Embryonic facial prominence (tissue), 1 donor: ENCODE measurements around the gene CEACAM21.

Experiments
- DNase-seq: peaks from one replicate; pipeline ENCODE4 v3.0.0-alpha.2; 2016; ENCODE audit errors: extremely low spot score

The CEACAM21 gene

GRCh38 chr19:41584931-41585330 lies 9.0 kb downstream of the CEACAM21 start:
- DNase-seq = no peak

GRCh38 chr19:41586064-41586463 lies 10.1 kb downstream of the CEACAM21 start:
- DNase-seq = no peak

- DNase-seq = no peak
Measured at GRCh38 chr19:41587101-41587837, 11.3 kb downstream of the CEACAM21 start.

- no peak for DNase-seq
Measured at GRCh38 chr19:41587838-41588210, 11.9 kb downstream of the CEACAM21 start.

- DNase-seq = no peak
Measured at GRCh38 chr19:41588497-41589209, 12.7 kb downstream of the CEACAM21 start.

GRCh38 chr19:41589371-41589770 lies 13.4 kb downstream of the CEACAM21 start:
- DNase-seq = no peak

GRCh38 chr19:41590936-41591335 lies 15.0 kb downstream of the CEACAM21 start:
- no peak for DNase-seq

- no peak for DNase-seq
Measured at GRCh38 chr19:41591951-41592562, 16.1 kb downstream of the CEACAM21 start.

- DNase-seq = no peak
Measured at GRCh38 chr19:41595258-41595889, 19.4 kb downstream of the CEACAM21 start.

GRCh38 chr19:41595890-41596280 lies 19.9 kb downstream of the CEACAM21 start:
- no peak for DNase-seq

GRCh38 chr19:41597600-41598041 lies 21.7 kb downstream of the CEACAM21 start:
- no peak for DNase-seq

GRCh38 chr19:41599175-41599966 lies 23.4 kb downstream of the CEACAM21 start:
- no peak for DNase-seq

GRCh38 chr19:41601771-41602170 lies 25.8 kb downstream of the CEACAM21 start:
- DNase-seq = no peak

- DNase-seq = no peak
Measured at GRCh38 chr19:41604831-41605230, 28.9 kb downstream of the CEACAM21 start.

GRCh38 chr19:41606215-41606837 lies 30.4 kb downstream of the CEACAM21 start:
- no peak for DNase-seq

GRCh38 chr19:41607668-41608067 lies 31.7 kb downstream of the CEACAM21 start:
- no peak for DNase-seq

- DNase-seq = no peak
Measured at GRCh38 chr19:41610789-41611188, 34.8 kb downstream of the CEACAM21 start.

GRCh38 chr19:41612483-41612882 lies 36.5 kb downstream of the CEACAM21 start:
- no peak for DNase-seq

GRCh38 chr19:41615207-41615606 lies 39.2 kb downstream of the CEACAM21 start:
- no peak for DNase-seq

GRCh38 chr19:41616792-41617621 lies 41.0 kb downstream of the CEACAM21 start:
- DNase-seq = no peak
